HG03378 (cell line): ENCODE data around the gene GIGYF1.
"Not testable (repeated sequence)": the region's sequence is repeated elsewhere in the genome, so short reads cannot be mapped to it uniquely, and the experiment has no call there.

Source experiments
- ATAC-seq: cut with Tn5 transposase; IDR thresholded peaks from one replicate; pipeline ENCODE4 v1.9.1; 2021; ENCODE audit warnings: mild to moderate bottlenecking, moderate library complexity; ENCODE audit not compliant: unreplicated experiment

The GIGYF1 gene

DNA sequence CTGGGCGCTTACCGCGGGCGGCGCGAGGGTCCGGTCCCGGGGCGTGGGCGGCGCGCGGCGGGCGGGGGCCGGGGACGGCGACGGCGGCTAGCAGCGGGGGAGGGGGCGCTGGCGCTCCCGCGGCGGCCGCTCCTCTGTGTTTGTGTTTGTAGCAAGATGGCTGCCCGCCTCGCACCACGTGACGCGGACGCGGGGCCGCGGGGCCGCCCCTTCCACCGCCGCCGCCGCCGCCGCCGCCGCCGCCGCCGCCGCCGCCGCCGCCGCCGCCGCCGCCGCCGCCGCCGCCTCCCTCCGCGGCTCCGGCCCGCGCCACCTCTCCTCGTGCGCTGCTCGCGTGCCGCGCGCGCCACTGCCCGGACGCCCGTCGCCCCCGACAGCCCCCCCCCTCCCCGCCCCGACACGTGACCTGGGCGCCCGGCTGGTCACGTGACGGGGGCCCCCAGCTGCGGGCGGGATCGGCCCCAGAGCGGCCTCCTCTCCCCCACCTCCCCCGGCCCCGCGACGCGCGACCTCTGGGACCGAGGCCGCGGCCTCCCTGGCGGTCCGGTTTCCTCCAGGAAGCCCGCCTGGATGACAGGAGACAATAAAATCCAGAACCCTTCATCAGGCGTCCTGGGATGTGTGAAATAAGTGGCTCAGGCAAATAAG lies at the start of gene GIGYF1:
Gene GIGYF1, minus strand, starts transcription at position 153 of the 648 bp plus-strand sequence. CDS start 6,012 bp downstream, outside the sequence.
- ATAC-seq: no peak

DNA sequence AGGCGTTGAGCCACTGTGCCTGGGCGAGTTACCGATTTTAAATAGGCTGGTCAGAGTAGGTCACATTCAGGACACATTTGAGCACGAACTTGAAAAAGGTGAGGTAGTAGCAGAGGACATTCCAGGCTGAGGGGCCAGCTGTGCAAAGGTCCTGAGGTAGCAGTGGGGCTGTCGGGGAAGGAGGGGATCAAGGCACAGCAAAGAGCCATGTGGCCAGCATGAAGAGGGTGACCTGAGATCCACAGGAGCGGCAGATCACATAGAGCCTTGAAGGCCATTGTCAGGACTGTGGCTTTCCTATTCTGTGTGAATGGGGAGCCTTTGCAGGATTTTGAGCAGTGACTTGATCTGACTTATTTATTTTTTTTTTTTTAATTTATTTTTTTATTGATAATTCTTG lies 45.9 kb upstream of the GIGYF1 start:
- no peak for ATAC-seq

- ATAC-seq: no peak
Measured at GRCh38 chr7:100736671-100737070, 42.6 kb upstream of the GIGYF1 start.

DNA sequence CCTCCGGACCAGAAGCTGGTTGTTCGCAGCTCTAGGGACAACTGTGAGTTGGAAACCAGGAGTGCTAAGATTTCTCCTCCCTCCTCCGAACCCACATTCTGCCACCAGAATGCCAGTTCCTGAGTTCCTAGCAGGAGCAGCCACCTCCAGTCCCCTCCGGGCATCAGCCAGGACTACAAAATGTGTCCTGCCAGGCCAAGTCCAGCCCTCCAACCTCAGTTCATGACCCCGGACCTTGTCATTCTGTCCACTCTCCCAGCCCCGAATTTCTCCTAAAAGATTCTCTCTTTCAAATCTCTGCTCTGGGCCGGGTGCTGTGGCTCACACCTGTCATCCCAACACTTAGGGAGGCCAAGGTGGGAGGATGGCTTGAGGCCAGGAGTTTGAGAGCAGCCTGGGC lies 41.7 kb upstream of the GIGYF1 start:
- ATAC-seq: no peak

- ATAC-seq: no peak
Measured at GRCh38 chr7:100731937-100732636, 38.0 kb upstream of the GIGYF1 start.

DNA sequence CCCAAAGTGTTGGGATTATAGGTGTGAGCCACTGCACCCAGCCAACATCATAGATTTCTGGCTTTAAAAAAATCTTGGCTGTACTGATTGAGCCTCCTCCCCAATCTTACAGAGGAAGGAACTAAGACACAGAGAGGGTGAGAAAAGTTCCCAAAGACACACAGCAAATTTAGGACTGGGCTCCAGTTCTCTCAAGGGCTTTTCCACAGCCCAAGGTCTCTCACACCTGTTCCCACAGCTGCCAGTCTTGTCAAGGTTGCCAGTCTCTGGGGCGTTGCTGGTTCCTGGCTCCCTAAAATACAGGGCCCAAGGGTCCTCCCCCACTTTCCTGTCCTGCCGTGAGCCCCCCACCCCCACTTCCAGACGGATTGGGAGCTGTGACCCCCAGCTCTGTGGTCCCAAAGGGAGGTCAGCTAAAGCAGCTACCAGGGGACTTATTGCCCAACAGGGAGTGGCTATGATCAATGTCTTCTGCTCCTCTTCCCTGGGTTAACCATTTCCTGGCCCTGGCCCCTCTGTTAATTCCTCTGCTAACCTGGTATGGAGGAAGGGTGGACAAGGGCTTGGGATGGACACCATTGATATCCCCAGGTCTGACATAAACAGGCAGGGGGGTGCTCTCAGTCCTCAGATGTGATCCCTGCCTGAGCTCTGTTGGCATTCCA lies 36.2 kb upstream of the GIGYF1 start:
- ATAC-seq: no peak

DNA sequence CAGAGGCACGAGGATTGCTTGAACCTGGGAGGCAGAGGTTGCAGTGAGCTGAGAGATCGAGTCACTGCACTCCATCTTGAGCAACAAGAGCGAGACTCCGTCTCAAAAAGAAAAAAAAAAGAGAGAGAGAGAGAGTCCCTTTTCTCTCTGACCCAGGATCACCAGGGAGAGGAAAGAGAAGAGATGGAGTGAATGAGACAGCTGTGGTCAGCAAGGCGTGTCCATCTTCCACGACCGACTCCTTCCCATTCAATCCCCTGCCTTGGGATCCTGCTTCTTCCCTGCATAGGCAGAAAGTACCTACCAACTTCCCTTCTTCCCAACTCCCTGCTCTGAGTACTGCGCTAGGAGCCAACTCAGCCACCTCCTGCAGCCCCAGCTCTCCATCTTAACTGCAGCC lies 34.1 kb upstream of the GIGYF1 start:
- no peak for ATAC-seq

- no peak for ATAC-seq
Measured at GRCh38 chr7:100726996-100727761, 33.1 kb upstream of the GIGYF1 start.

- not testable (repeated sequence) for ATAC-seq
Measured at GRCh38 chr7:100724364-100724763, 30.3 kb upstream of the GIGYF1 start.

GRCh38 chr7:100723732-100724275 lies 29.8 kb upstream of the GIGYF1 start:
- ATAC-seq: no peak

- no peak for ATAC-seq
Measured at GRCh38 chr7:100722480-100723212, 28.6 kb upstream of the GIGYF1 start.

- no peak for ATAC-seq
Measured at GRCh38 chr7:100721505-100721812, 27.4 kb upstream of the GIGYF1 start.

DNA sequence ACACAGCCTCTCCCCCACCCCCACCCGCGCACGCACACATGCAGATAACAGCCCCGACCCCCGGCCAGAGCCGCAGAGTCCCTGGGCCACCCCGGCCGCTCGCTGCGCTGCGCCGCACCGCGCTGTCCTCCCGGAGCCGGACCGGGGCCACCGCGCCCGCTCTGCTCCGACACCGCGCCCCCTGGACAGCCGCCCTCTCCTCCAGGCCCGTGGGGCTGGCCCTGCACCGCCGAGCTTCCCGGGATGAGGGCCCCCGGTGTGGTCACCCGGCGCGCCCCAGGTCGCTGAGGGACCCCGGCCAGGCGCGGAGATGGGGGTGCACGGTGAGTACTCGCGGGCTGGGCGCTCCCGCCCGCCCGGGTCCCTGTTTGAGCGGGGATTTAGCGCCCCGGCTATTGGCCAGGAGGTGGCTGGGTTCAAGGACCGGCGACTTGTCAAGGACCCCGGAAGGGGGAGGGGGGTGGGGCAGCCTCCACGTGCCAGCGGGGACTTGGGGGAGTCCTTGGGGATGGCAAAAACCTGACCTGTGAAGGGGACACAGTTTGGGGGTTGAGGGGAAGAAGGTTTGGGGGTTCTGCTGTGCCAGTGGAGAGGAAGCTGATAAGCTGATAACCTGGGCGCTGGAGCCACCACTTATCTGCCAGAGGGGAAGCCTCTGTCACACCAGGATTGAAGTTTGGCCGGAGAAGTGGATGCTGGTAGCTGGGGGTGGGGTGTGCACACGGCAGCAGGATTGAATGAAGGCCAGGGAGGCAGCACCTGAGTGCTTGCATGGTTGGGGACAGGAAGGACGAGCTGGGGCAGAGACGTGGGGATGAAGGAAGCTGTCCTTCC lies 26.8 kb upstream of the GIGYF1 start:
- ATAC-seq: no peak

DNA sequence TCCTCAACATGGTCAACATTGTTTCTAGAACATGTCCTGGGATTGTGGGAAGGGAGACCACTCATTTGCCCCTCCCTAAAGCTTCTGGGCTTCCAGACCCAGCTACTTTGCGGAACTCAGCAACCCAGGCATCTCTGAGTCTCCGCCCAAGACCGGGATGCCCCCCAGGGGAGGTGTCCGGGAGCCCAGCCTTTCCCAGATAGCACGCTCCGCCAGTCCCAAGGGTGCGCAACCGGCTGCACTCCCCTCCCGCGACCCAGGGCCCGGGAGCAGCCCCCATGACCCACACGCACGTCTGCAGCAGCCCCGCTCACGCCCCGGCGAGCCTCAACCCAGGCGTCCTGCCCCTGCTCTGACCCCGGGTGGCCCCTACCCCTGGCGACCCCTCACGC lies 26.2 kb upstream of the GIGYF1 start, which contains the start of gene EPO:
Gene EPO, plus strand, starts transcription at position 190 of the 392 bp plus-strand sequence. CDS start 513 bp downstream, outside the sequence.
- ATAC-seq: no peak

DNA sequence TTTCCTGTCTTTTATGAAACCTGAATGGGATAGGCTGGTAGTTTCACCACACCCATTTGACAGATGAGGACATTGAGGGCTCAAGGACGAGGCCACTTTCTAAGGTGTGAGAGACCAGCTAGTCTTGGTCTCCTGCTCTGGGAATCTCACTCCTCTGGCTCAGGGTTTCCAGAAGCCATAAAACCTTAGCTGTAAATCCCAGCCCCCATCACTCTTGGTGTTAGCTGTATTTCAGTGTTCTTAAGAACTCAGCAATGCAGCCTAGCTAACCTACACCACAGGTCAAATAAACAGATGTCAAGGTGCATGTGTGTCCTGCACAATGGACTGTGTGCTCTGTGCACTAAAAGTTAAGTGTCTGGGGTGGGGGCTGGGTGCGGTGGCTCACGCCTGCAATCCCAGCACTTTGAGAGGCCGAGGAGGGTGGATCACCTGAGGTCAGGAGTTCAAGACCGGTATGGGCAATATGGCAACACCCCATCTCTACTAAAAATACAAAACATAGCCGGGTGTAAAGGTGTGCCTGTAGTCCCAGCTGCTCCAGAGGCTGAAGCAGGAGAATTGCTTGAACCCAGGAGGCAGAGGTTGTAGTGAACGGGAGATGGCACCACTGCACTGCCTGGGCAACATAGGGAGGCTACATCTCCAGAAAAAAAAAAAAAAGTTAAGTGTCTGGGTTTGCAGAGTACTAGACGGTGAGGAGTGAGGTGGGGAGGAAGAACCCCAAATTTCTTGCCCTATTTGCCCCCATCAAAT lies 25.7 kb upstream of the GIGYF1 start:
- ATAC-seq: no peak

DNA sequence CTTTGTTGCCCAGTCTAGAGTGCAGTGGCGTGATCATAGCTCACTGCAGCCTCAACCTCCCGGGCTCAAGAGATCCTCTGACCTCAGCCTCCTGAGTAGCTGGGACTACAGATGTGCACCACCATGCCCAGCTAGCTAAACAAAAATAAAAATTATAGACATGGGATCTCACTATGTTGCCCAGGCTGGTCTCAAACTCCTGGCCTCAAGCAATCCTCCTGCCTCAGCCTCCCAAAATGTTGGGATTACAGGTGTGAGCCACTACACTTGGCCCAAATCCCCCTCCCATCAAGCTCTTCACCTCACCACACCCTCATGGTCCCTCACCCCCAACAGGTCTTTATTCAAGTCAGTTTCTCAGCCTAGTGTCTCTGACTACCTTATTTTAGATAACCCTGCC lies 23.0 kb upstream of the GIGYF1 start:
- not testable (repeated sequence) for ATAC-seq

DNA sequence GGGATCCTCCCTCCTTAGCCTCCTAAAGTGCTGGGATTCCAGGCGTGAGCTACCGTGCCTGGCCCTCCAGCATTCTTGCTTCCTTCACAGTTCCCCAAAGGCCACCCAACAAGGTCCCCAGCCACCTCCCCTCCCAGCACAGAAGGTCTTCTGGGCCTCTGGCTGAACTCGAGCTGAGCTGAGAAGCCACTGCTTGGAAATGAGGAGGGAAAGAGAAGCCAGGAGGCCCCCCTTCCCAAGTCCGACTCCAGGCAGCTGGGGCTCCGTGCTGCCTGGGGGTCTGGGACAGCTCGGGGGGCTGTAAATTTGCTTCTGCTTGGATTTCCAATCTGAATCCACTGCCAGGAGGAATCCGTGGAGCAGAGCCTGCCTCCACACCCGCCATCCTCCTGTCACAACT lies 20.7 kb upstream of the GIGYF1 start:
- ATAC-seq: no peak

DNA sequence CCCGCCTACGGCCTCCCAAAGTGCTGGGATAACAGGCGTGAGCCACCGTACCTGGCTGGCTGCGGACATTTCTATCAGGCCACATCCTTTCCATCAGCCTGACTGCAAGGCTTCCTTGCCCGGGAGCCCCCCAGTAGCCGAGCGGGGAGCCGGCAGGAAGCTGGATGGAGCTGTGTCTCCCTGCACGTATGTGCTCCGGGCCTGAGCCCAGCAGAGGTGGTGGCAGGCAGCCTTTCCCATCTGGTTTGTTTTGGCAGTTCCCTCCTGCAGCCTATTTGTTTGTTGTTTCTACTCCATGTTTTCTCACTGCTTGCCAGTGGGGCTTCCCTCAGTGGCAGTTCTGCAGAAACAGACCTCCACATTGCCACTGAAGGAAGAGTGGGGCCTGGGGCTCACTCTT lies 17.3 kb upstream of the GIGYF1 start:
- no peak for ATAC-seq

GRCh38 chr7:100710452-100710851 lies 16.4 kb upstream of the GIGYF1 start:
- no peak for ATAC-seq
